DND-41 (cell line): Measurements from ENCODE around the gene NACC2.

Source experiments
- ATAC-seq: fragments of 200-7000 bp; cut with Tn5 transposase; 3 replicates; pipeline ENCODE4 v1.9.1; 2021; ENCODE audit warnings: low read depth; ENCODE audit not compliant: insufficient read depth
- DNase-seq: peaks from one replicate; pipeline ENCODE4 v3.0.0-alpha.2; 2020
- H2AFZ ChIP-seq: 2 replicates; pipeline ENCODE4 v1.6.0; 2012; ENCODE audit warnings: low read depth, low read length
- H3K27ac ChIP-seq: 2 replicates; pipeline ENCODE4 v1.5.1; 2012; ENCODE audit warnings: low read length, inconsistent platforms
- H3K27me3 ChIP-seq: fragments of 200-600 bp; sonication (generic); 2 replicates; pipeline ENCODE4 v1.6.0; 2012; ENCODE audit warnings: low read length, mild to moderate bottlenecking, inconsistent platforms; ENCODE audit not compliant: insufficient read depth, poor library complexity
- H3K36me3 ChIP-seq: 2 replicates; pipeline ENCODE4 v1.5.1; 2012; ENCODE audit warnings: low read length, inconsistent platforms; ENCODE audit not compliant: insufficient read depth
- H3K4me1 ChIP-seq: 2 replicates; pipeline ENCODE4 v1.5.1; 2012; ENCODE audit warnings: mild to moderate bottlenecking, low read length; ENCODE audit not compliant: insufficient read depth
- H3K4me2 ChIP-seq: 2 replicates; pipeline ENCODE4 v1.6.0; 2012; ENCODE audit warnings: mild to moderate bottlenecking, moderate library complexity, low read length, inconsistent platforms; ENCODE audit not compliant: insufficient read depth
- H3K4me3 ChIP-seq, 2 experiments: fragments of 200-600 bp in 1 of 2; shearing (Covaris generic) in 1 of 2; 2 replicates each; pipeline ENCODE4 v1.5.1; 2012 to 2016; ENCODE audit warnings: inconsistent platforms in 2 of 2, low read length in 2 of 2, mild to moderate bottlenecking in 2 of 2, low read depth in 1 of 2, moderate library complexity in 1 of 2
- H3K79me2 ChIP-seq: 2 replicates; pipeline ENCODE4 v1.6.0; 2012; ENCODE audit warnings: low read length, inconsistent platforms; ENCODE audit not compliant: insufficient read depth
- H3K9ac ChIP-seq: 2 replicates; pipeline ENCODE4 v1.6.0; 2012; ENCODE audit warnings: low read depth, mild to moderate bottlenecking, inconsistent platforms, low read length, moderate library complexity
- H3K9me3 ChIP-seq: 2 replicates; pipeline ENCODE4 v1.5.1; 2012; ENCODE audit warnings: low read length, moderate library complexity, mild to moderate bottlenecking, inconsistent platforms; ENCODE audit not compliant: insufficient read depth, severe bottlenecking
- H4K20me1 ChIP-seq: 2 replicates; pipeline ENCODE4 v1.6.0; 2012; ENCODE audit warnings: low read length; ENCODE audit not compliant: insufficient read depth
- EZH2 ChIP-seq: IDR thresholded peaks from 3 replicates; pipeline ENCODE4 v1.6.1; 2012; ENCODE audit warnings: borderline replicate concordance, low read depth, mild to moderate bottlenecking, moderate library complexity, low read length, inconsistent platforms; ENCODE audit not compliant: severe bottlenecking
- TF ChIP-seq, protein P1 (sequence below): IDR thresholded peaks from 2 replicates; pipeline ENCODE4 v1.5.1; 2012; ENCODE audit warnings: borderline replicate concordance, low read length, moderate library complexity, mild to moderate bottlenecking; ENCODE audit not compliant: poor library complexity, severe bottlenecking; ENCODE audit errors: extremely low read depth

NACC2 gene

DNA sequence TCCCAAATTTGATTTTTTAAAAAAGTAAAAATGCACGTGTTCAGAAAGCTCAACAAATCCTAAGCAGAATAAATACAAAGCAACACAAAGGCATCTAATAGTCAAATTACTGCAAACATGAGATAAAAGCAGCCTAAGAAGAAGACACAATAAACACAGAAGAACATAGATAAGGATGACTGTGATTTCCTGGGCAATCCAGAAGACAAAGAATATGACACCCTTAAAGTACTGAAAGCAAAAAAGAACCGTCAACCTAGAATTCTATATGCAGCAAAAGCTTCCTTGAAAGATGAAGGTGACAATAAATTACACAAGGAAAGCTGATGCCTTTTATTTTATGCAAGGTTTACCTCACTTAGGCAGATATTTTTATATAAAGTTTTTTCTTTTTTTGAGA lies 58.2 kb downstream of the NACC2 start:
- no peak for ATAC-seq
- H4K20me1 ChIP-seq, result no peaks in the 10 kb centered on the region
- H3K4me3 ChIP-seq, result no peak overlapping the region
- H2AFZ ChIP-seq, result no peak overlapping the region
- no peak for TF ChIP-seq EZH2
- TF ChIP-seq, protein P1, sequence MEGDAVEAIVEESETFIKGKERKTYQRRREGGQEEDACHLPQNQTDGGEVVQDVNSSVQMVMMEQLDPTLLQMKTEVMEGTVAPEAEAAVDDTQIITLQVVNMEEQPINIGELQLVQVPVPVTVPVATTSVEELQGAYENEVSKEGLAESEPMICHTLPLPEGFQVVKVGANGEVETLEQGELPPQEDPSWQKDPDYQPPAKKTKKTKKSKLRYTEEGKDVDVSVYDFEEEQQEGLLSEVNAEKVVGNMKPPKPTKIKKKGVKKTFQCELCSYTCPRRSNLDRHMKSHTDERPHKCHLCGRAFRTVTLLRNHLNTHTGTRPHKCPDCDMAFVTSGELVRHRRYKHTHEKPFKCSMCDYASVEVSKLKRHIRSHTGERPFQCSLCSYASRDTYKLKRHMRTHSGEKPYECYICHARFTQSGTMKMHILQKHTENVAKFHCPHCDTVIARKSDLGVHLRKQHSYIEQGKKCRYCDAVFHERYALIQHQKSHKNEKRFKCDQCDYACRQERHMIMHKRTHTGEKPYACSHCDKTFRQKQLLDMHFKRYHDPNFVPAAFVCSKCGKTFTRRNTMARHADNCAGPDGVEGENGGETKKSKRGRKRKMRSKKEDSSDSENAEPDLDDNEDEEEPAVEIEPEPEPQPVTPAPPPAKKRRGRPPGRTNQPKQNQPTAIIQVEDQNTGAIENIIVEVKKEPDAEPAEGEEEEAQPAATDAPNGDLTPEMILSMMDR, result no peak
- H3K4me1 ChIP-seq, result no peaks in the 10 kb centered on the region
- no peak overlapping the region for H3K4me2 ChIP-seq
- DNase-seq, result no peak
- no peaks in the 10 kb centered on the region for H3K36me3 ChIP-seq
- no peaks in the 10 kb centered on the region for H3K27me3 ChIP-seq
- H3K9ac ChIP-seq, result no peak overlapping the region
- no peaks in the 10 kb centered on the region for H3K79me2 ChIP-seq
- no peaks in the 10 kb centered on the region for H3K9me3 ChIP-seq
- H3K27ac ChIP-seq, result no peak overlapping the region

DNA sequence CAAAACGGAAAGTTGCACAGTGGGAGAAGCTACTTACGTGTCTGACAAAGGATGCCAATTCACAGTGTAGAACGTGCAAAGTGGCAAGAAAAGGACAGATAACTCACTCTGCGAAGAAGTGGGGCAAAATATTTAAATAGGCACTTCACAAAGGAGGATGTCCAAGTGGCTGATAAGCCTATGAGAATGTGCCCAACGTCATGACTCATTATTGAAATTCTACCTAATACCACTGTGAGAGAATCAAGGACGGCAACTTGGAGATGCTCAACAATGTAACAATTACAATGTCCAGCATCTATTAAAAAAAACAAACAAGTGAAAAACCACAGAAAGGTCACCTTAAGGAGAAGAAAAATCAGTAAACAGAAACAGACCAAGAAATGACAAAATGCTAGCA lies 59.0 kb downstream of the NACC2 start:
- no peaks in the 10 kb centered on the region for H4K20me1 ChIP-seq
- no peaks in the 10 kb centered on the region for H3K9me3 ChIP-seq
- no peak for DNase-seq
- no peak for ATAC-seq
- no peaks in the 10 kb centered on the region for H3K27me3 ChIP-seq
- TF ChIP-seq EZH2, result no peak
- TF ChIP-seq, protein P1, result no peak
- H3K4me1 ChIP-seq, result no peaks in the 10 kb centered on the region
- H3K27ac ChIP-seq, result no peak overlapping the region
- H3K79me2 ChIP-seq, result no peaks in the 10 kb centered on the region
- no peak overlapping the region for H3K4me3 ChIP-seq
- no peak overlapping the region for H2AFZ ChIP-seq
- H3K9ac ChIP-seq, result no peak overlapping the region
- H3K4me2 ChIP-seq, result no peak overlapping the region
- no peaks in the 10 kb centered on the region for H3K36me3 ChIP-seq

DNA sequence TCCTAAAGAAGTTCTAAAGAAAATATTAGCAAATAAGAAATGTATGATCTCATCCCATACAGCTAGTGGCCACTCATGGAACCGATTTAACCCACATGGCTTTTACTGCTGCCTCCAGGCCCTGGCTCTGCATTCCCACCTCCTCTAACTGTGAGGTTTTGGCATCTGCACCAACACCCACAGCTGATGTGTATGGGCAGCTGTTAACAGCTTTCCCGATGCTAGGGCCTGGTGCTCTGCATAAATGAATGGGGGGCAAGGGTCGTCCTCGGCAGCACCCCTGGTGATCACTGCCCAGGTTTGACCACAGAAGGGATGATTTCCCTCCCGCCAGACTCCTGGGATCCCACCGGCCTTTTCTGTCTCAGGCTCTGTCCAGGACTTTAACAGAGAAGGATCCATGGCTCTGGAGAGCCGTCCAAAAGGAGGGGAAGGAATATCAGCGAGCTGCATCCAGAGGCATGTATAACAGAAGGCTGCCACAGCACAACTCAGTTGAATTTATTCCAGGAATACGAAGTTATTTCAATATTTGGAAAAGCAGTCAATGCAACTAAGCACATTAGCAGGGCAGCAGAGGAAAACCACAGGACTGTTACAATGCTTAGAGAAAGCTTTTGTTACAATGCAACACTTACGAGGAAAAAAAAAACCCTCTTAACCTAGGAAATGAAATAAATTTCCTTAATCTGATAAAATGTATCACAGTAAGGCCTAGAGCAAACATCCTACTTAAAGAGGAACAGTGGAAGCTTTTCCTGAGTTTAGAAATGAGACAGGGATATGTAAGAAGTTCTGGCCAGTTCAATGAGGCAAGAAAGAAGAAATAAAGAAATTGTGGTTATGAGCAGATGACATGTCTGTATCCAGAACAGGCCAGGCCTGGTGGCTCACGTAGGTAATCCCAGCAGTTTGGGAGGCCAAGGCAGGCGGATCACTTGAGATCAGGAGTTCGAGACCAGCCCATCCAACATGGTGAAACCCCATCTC lies 63.1 kb downstream of the NACC2 start:
- no peak for ATAC-seq
- H3K9ac ChIP-seq, result no peak overlapping the region
- H4K20me1 ChIP-seq, result no peaks in the 10 kb centered on the region
- DNase-seq, result no peak
- no peaks in the 10 kb centered on the region for H3K79me2 ChIP-seq
- no peaks in the 10 kb centered on the region for H3K4me1 ChIP-seq
- no peak overlapping the region for H3K27ac ChIP-seq
- H3K4me3 ChIP-seq, result no peak overlapping the region
- TF ChIP-seq, protein P1, result no peak
- TF ChIP-seq EZH2, result no peak
- H3K4me2 ChIP-seq, result no peak overlapping the region
- peaks cover 7% of the 10 kb centered on the region for H3K9me3 ChIP-seq
- no peaks in the 10 kb centered on the region for H3K27me3 ChIP-seq
- H2AFZ ChIP-seq, result no peak overlapping the region
- no peaks in the 10 kb centered on the region for H3K36me3 ChIP-seq
